Measurements from ENCODE around the gene NLK. TPM values are rescaled to one million over a fixed set of nuclear protein-coding genes. Genes with fewer than 3 reads are reported as not detected.
"Not testable (repeated sequence)": the region's sequence is repeated elsewhere in the genome, so short reads cannot be mapped to it uniquely, and the experiment has no call there.

The NLK gene
- total and polyA plus RNA-seq, 2 of the 13 experiments (the other 11 are each of a cell fraction or from before 2014, with no cell fraction given) = 13.4 to 14.6 TPM

DNA sequence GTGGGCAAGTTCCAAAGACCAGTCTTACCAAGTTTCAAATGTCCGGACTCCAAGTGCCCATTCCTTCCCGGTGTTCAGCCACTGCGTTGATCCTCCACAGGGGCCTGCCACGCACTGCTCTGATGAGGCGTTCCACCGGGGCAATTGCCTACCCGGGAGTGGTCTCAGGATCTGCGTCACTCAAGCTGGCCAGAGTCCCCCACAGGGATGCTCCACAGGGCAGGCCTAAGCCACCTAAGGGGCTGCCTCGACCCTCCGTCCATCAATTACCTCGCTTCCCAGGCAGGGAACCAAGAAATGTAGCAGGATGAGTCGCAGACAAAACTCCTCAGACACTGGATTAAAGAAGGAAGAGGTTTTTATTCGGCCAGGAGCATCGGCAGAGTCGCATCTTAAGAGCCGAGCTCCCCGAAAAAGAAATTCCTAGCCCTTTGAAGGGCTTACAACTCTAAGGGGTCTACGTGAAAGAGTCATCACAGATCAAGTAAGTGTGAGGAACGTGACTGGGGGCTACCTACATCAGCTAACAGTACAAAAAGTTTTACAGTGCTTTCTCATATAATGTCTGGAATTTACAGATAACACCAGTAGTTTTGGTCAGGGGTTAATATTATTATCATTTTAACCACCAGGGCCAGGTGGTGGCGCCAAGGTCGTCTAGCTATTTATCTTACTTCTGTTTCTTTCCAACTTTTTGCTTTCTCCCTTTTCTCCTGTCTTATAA, 196.2 kb downstream of the NLK start:
- ATAC-seq; H3K9me3 ChIP-seq (ENCODE audit: low read length); H3K27ac ChIP-seq (ENCODE audit: extremely low read length, insufficient read depth, low read length); H3K27me3 ChIP-seq (ENCODE audit: control insufficient read depth in 1 of 2, insufficient read depth in 2 of 2, low read length in 2 of 2); BruUV-seq (replicated peaks); H3K4me2 ChIP-seq (ENCODE audit: low read depth, low read length); DNase-seq (ENCODE audit: low spot score); H3K4me1 ChIP-seq (ENCODE audit: insufficient read depth, low read length); in situ Hi-C loops (cut with HindIII; ENCODE audit: extremely low pct_ligation_motif_present, low pct_unique_long_range_greater_than_20kb); H3K36me3 ChIP-seq (replicated peaks in 1 of 2; ENCODE audit: control insufficient read depth in 1 of 2, insufficient read depth in 2 of 2, low read length in 2 of 2); H4K20me1 ChIP-seq (ENCODE audit: insufficient read depth, low read length); FAIRE-seq; POLR2A ChIA-PET; H3K4me3 ChIP-seq (replicated peaks in 1 of 3; ENCODE audit: insufficient read depth in 1 of 3, low read depth in 2 of 3, low read length in 3 of 3); H3K79me2 ChIP-seq (ENCODE audit: insufficient read depth, low read length); H2AFZ ChIP-seq (ENCODE audit: low read length); H3K9ac ChIP-seq (ENCODE audit: insufficient read depth, low read depth, low read length): not testable (repeated sequence)
- CTCF ChIA-PET (ENCODE audit: low intra/inter-chr PET ratio, low total read pairs) = interaction anchor here (1.2 kb wide), 1 partner anchor 109 kb away, joined by 3 read pairs; no protein-coding TSS in a partner anchor
- intact Hi-C loops (cut with micrococcal nuclease; ENCODE audit: unreplicated experiment) = loop anchor here (10.0 kb wide), 1 partner anchor 176 kb away; no protein-coding TSS in a partner anchor
- WGBS (ENCODE audit: low lambda C conversion rate) = 50% methylated on average over 19 of the region's 21 CpGs

DNA sequence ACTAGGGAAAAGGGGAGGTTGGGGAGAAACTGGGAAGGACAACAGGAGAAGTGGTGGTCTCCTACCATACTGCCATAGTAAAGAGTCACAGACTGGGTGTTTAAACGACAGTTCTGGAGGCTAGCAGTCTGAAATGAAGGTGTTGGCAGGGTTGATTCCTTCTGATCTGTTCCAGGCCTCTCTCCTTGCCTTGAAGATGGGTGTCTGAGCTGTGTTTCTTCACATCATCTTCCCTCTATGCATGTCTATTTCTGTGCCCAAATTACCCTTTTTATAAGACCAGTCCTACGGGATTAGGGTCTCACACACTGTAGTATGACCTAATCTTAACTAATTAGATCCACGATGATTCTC, 196.8 kb downstream of the NLK start:
- Histone ChIP-seq H3K79me2 (ENCODE audit: insufficient read depth, low read length) (no peaks in the 10 kb centered on the region), H3K27me3 (ENCODE audit: control insufficient read depth in 1 of 2, insufficient read depth in 2 of 2, low read length in 2 of 2) (peaks cover 0 to under 1% of the 10 kb centered on the region in 2 experiments; a peak in 1 of 5 replicates), H3K4me1 (ENCODE audit: insufficient read depth, low read length) (no peaks in the 10 kb centered on the region), H3K9me3 (ENCODE audit: low read length) (no peaks in the 10 kb centered on the region), H2AFZ (ENCODE audit: low read length) (no peak overlapping the region), H3K4me2 (ENCODE audit: low read depth, low read length) (no peak overlapping the region), H3K4me3 (replicated peaks in 1 of 3; ENCODE audit: insufficient read depth in 1 of 3, low read depth in 2 of 3, low read length in 3 of 3) (no peak overlapping the region), H3K36me3 (replicated peaks in 1 of 2; ENCODE audit: control insufficient read depth in 1 of 2, insufficient read depth in 2 of 2, low read length in 2 of 2) (no peaks in the 10 kb centered on the region), H3K9ac (ENCODE audit: insufficient read depth, low read depth, low read length) (no peak overlapping the region), H3K27ac (ENCODE audit: extremely low read length, insufficient read depth, low read length) (no peak overlapping the region), H4K20me1 (ENCODE audit: insufficient read depth, low read length) (0 out of 2 replicates have a peak, but pooled peaks cover under 1% of the 10 kb centered on the region)
- ATAC-seq (no peak), DNase-seq (ENCODE audit: low spot score) (no peak), FAIRE-seq (no peak)
- TF ChIP-seq ZNF451 (CRISPR knock-in tag; IDR thresholded peaks at IDR 0.05) (no peak), ATF7 (IDR thresholded peaks at IDR 0.05) (no peak), ATF7 (CRISPR knock-in tag; IDR thresholded peaks at IDR 0.05) (no peak), ZNF678 (CRISPR knock-in tag; IDR thresholded peaks at IDR 0.05) (no peak), ZNF274 (CRISPR knock-in tag; IDR thresholded peaks at IDR 0.05) (no peak), MAFK (conservative IDR thresholded peaks at IDR 0.05 in 1 of 2, IDR thresholded peaks at IDR 0.05 in 1 of 2; ENCODE audit: low read length in 2 of 2) (no peak), ZNF674 (CRISPR knock-in tag; IDR thresholded peaks at IDR 0.05; ENCODE audit: low read depth) (no peak), ZNF543 (CRISPR knock-in tag; IDR thresholded peaks at IDR 0.05) (no peak), SMARCC2 (IDR thresholded peaks at IDR 0.05) (no peak), ZSCAN21 (CRISPR knock-in tag; IDR thresholded peaks at IDR 0.05; ENCODE audit: borderline replicate concordance) (no peak)
- TF ChIP-seq, protein P1, sequence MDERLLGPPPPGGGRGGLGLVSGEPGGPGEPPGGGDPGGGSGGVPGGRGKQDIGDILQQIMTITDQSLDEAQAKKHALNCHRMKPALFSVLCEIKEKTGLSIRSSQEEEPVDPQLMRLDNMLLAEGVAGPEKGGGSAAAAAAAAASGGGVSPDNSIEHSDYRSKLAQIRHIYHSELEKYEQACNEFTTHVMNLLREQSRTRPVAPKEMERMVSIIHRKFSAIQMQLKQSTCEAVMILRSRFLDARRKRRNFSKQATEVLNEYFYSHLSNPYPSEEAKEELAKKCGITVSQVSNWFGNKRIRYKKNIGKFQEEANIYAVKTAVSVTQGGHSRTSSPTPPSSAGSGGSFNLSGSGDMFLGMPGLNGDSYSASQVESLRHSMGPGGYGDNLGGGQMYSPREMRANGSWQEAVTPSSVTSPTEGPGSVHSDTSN (CRISPR knock-in tag; IDR thresholded peaks at IDR 0.05) = no peak
- TF ChIP-seq, protein P2, sequence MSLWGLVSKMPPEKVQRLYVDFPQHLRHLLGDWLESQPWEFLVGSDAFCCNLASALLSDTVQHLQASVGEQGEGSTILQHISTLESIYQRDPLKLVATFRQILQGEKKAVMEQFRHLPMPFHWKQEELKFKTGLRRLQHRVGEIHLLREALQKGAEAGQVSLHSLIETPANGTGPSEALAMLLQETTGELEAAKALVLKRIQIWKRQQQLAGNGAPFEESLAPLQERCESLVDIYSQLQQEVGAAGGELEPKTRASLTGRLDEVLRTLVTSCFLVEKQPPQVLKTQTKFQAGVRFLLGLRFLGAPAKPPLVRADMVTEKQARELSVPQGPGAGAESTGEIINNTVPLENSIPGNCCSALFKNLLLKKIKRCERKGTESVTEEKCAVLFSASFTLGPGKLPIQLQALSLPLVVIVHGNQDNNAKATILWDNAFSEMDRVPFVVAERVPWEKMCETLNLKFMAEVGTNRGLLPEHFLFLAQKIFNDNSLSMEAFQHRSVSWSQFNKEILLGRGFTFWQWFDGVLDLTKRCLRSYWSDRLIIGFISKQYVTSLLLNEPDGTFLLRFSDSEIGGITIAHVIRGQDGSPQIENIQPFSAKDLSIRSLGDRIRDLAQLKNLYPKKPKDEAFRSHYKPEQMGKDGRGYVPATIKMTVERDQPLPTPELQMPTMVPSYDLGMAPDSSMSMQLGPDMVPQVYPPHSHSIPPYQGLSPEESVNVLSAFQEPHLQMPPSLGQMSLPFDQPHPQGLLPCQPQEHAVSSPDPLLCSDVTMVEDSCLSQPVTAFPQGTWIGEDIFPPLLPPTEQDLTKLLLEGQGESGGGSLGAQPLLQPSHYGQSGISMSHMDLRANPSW (CRISPR knock-in tag; IDR thresholded peaks at IDR 0.05; ENCODE audit: borderline replicate concordance) = no peak
- TF ChIP-seq, protein P3, sequence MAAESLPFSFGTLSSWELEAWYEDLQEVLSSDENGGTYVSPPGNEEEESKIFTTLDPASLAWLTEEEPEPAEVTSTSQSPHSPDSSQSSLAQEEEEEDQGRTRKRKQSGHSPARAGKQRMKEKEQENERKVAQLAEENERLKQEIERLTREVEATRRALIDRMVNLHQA (CRISPR knock-in tag; IDR thresholded peaks at IDR 0.05) = no peak
- BruUV-seq (replicated peaks) = no TSS peak
- intact Hi-C loops (cut with micrococcal nuclease; ENCODE audit: unreplicated experiment) = loop anchor here (10.0 kb wide), 1 partner anchor 176 kb away; no protein-coding TSS in a partner anchor
- in situ Hi-C loops (cut with HindIII; ENCODE audit: extremely low pct_ligation_motif_present, low pct_unique_long_range_greater_than_20kb) = no loop called here
- CTCF ChIA-PET (ENCODE audit: low intra/inter-chr PET ratio, low total read pairs) = interaction anchor here (1.2 kb wide), 1 partner anchor 108 kb away, joined by 3 read pairs; no protein-coding TSS in a partner anchor
- WGBS (ENCODE audit: low lambda C conversion rate) = 44% methylated on average over 3 of the region's 3 CpGs
- POLR2A ChIA-PET = no interaction called here
